Urinary bladder (tissue), 4 donors: ENCODE results near the gene SLC35G4. TPM values are rescaled to one million over a fixed set of nuclear protein-coding genes. Genes with fewer than 3 reads are reported as not detected.

Experiments
- DNase-seq: peaks from one replicate; pipeline ENCODE4 v3.0.0-alpha.2; 2015; ENCODE audit errors: extremely low spot score
- H3K27ac ChIP-seq: one replicate; pipeline ENCODE4 v1.5.1; 2013; ENCODE audit warnings: low read depth, mild to moderate bottlenecking, moderate library complexity
- H3K36me3 ChIP-seq: one replicate; pipeline ENCODE4 v1.6.1; 2013; ENCODE audit warnings: mild to moderate bottlenecking, moderate library complexity; ENCODE audit not compliant: insufficient read depth
- H3K4me1 ChIP-seq: one replicate; pipeline ENCODE4 v1.6.1; 2013; ENCODE audit warnings: mild to moderate bottlenecking, moderate library complexity; ENCODE audit not compliant: insufficient read depth
- H3K4me3 ChIP-seq: one replicate; pipeline ENCODE4 v1.5.1; 2013; ENCODE audit warnings: low read depth, low read length
- WGBS: extraction: QIAGEN DNeasy Blood & Tissue Kit; methylation state at CpG from one replicate; pipeline ENCODE4 v1.1.7; 2013; 5-methylcytosine and 5-hydroxymethylcytosine counted together
- polyA plus RNA-seq: library from polyadenylated mRNA; stranded (reverse); fragments of 200-250 nt; gene quantifications from one replicate; pipeline ENCODE4 v1.2.3, GENCODE V29; 2013
- small RNA-seq: library from RNA; depleted of rRNA; stranded (forward); fragments of <200 nt; gene quantifications from one replicate; pipeline ENCODE3, GENCODE V24; 2014
- total RNA-seq: library from RNA; depleted of rRNA; stranded (reverse); fragments of >200 nt; gene quantifications from one replicate; pipeline ENCODE4 v1.2.3, GENCODE V29; 2014
- donor health status: healthy with polysubstance abuse.
- donor health status: healthy.

SLC35G4 gene
- total and polyA plus RNA-seq, 2 donors = not detected

GRCh38 chr18:11651899-11652298 lies 42.5 kb downstream of the SLC35G4 start:
- Histone ChIP-seq H3K36me3 (no peaks in the 10 kb centered on the region), H3K27ac (no peak overlapping the region), H3K4me3 (no peak overlapping the region), H3K4me1 (no peaks in the 10 kb centered on the region)
- WGBS = 82% methylated on average over 3 of the region's 3 CpGs
- DNase-seq = no peak

GRCh38 chr18:11653521-11653920 lies 44.1 kb downstream of the SLC35G4 start:
- Histone ChIP-seq H3K4me1 (no peaks in the 10 kb centered on the region), H3K4me3 (no peak overlapping the region), H3K27ac (no peak overlapping the region), H3K36me3 (no peaks in the 10 kb centered on the region)
- no peak for DNase-seq
- 82% methylated on average over 10 of the region's 10 CpGs for WGBS

DNA sequence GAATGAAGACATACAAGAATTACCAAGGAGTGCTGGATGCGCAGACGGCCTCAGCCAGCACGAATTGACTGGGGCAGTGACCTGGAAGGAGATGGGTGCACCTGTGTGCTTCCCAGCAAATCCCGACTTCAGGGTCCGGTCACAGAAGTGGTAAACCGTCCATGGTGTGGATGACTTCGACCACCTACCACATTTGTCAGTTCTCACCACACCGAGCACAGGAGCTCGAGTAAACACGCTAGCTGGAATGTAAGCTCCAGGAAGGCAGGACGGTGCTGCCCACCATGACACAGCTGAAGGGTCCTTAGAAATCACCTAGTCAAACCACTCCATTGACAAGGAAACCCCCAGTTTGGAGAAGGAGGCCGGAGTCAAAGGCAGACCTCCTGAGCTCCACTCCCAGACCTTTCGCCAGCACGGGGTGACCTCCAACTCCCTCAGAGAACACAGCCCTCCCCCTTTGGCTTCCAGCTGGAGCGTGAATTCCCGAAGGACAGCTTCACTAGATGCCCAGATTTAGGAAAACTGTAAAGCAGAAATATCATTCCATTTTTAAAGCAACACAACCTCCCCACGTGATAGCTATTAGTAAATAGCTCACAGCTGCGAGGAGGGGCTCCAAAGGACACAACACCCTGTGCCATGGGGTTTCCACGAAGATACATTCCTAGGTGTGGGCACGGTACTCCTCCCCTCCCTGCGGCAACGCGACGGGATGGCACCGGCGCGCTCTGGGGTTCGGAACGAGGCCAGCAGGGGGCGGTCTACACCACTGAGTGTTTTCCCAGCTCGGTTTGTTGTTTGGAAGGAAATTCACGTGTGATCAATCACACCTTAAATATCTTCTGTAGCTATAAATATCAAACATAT lies 45.6 kb downstream of the SLC35G4 start:
- H3K4me3 ChIP-seq = no peak overlapping the region
- H3K4me1 ChIP-seq = no peaks in the 10 kb centered on the region
- no peak for DNase-seq
- WGBS = 36% methylated on average over 32 of the region's 32 CpGs
- H3K36me3 ChIP-seq = no peaks in the 10 kb centered on the region
- no peak overlapping the region for H3K27ac ChIP-seq

GRCh38 chr18:11655606-11655932 lies 46.2 kb downstream of the SLC35G4 start:
- Histone ChIP-seq H3K36me3 (no peaks in the 10 kb centered on the region), H3K4me3 (no peak overlapping the region), H3K4me1 (no peaks in the 10 kb centered on the region), H3K27ac (no peak overlapping the region)
- 20% methylated on average over 5 of the region's 5 CpGs for WGBS
- no peak for DNase-seq

DNA sequence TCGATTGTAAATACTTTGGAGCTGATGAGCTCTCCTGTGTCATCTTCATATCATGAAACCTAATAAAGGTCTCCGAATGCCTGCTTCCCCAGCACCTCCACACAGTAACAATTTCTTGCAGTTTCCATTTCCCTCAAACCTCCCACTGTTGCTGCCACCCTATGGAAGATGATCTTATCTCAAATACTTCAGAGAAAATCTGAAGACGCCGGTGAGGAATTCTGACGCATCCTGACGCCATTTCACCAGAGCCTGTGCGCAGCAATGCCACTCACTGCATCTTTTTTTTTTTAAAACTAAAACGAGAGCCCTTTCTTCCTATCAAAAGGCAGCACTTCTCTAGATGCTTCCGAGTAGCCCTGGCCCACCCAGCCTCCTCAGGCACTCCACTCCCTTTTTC lies 47.8 kb downstream of the SLC35G4 start:
- Histone ChIP-seq H3K36me3 (no peaks in the 10 kb centered on the region), H3K4me1 (no peaks in the 10 kb centered on the region), H3K4me3 (no peak overlapping the region), H3K27ac (no peak overlapping the region)
- DNase-seq = no peak
- WGBS = 73% methylated on average over 9 of the region's 9 CpGs

DNA sequence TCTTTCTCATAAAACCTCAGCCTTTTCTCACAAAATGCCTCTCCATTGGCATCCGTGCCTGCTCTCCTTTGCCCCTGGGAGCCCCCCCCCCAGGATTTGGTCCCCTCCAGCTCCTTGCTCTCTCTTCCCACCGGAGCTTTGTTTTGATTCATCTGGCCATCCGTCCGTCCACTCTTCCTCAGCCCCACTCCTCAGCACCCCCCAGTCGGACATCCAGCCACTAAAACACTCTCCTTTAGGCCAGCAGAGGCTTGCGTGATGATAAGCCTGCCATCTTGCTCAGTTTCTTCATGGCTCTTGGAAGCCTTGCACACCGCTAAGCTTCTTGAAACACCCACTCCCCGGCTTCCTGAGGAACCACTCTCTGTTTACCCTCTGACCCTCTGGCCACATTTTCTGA lies 48.2 kb downstream of the SLC35G4 start:
- H3K4me3 ChIP-seq = no peak overlapping the region
- no peaks in the 10 kb centered on the region for H3K36me3 ChIP-seq
- H3K27ac ChIP-seq = no peak overlapping the region
- 82% methylated on average over 8 of the region's 8 CpGs for WGBS
- H3K4me1 ChIP-seq = no peaks in the 10 kb centered on the region
- no peak for DNase-seq

DNA sequence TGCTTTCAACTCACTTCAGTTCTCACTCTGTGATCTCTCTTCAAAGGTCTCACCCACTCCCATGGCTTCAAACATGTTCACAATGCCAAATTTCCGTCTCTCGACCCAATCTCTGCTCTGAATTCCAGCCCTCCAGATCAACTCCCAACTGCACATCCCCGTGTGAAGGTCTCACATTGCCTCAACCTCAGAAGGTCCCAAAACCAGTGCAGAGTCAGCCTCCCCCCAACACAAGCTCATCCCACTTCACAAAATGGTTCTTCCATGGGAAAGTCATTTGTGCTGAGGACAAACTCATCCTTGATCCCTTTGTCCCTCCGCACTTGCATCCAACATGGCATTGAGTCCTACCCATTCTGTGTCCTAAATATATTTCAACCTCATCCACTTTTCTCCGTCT lies 48.6 kb downstream of the SLC35G4 start:
- no peak overlapping the region for H3K4me3 ChIP-seq
- WGBS = 89% methylated on average over 5 of the region's 5 CpGs
- H3K36me3 ChIP-seq = no peaks in the 10 kb centered on the region
- DNase-seq = no peak
- H3K4me1 ChIP-seq = no peaks in the 10 kb centered on the region
- H3K27ac ChIP-seq = no peak overlapping the region

- Histone ChIP-seq H3K27ac (no peak overlapping the region), H3K4me3 (no peak overlapping the region), H3K36me3 (no peaks in the 10 kb centered on the region), H3K4me1 (no peaks in the 10 kb centered on the region)
- WGBS = 91% methylated on average over 6 of the region's 6 CpGs
- DNase-seq = no peak
These were observed 49.6 kb downstream of the SLC35G4 start for GRCh38 chr18:11658989-11659388.

Small RNA genes within 50 kb of the gene (small RNA-seq; reads per million reads assigned to genes)
- gene AP001120.4 = not detected

Other genes with a start within 250 kb of the SLC35G4 start
- 6.1 TPM for gene GNAL, start 79.7 kb downstream of the SLC35G4 start, total RNA-seq
- 19.7 TPM for gene GNAL, start 79.7 kb downstream of the SLC35G4 start, polyA plus RNA-seq
- gene CHMP1B, start 241.8 kb downstream of the SLC35G4 start, total RNA-seq = 39.1 TPM
- 46.0 TPM for gene CHMP1B, start 241.8 kb downstream of the SLC35G4 start, polyA plus RNA-seq